Lower leg skin (tissue), 4 donors: ENCODE data around the gene STXBP6. TPM values are rescaled to one million over a fixed set of nuclear protein-coding genes. Genes with fewer than 3 reads are reported as not detected.

Source experiments
- DNase-seq, 2 donors: peaks; one replicate each; pipeline ENCODE4 v3.0.0-alpha.2; 2019; ENCODE audit warnings: low spot score in 2 of 2
- H3K4me3 ChIP-seq: fragments of 200-600 bp; sonication (generic); 2 replicates; pipeline ENCODE4 v1.5.1; 2017; ENCODE audit warnings: mild to moderate bottlenecking, low read depth; ENCODE audit not compliant: poor library complexity, severe bottlenecking
- CTCF ChIP-seq, 3 donors: fragments of 450-650 bp; IDR thresholded peaks; one replicate each; pipeline ENCODE4 v1.5.1; 2016; ENCODE audit warnings: antibody characterized with exemption in 3 of 3, mild to moderate bottlenecking in 3 of 3, moderate library complexity in 2 of 3
- POLR2A ChIP-seq, 2 donors: fragments of 450-650 bp; IDR thresholded peaks; one replicate each; pipeline ENCODE4 v1.6.1; 2016 to 2017; ENCODE audit warnings: antibody characterized with exemption in 2 of 2, mild to moderate bottlenecking in 1 of 2, moderate library complexity in 1 of 2
- WGBS, 2 donors: methylation state at CpG; one replicate each; pipeline ENCODE4 v1.1.5; 2018; 5-methylcytosine and 5-hydroxymethylcytosine counted together
- intact Hi-C: fragments of 100-400 bp; cut with DNase I; formaldehyde crosslinking; loops from one replicate; pipeline ENCODE4 v1.15.0; 2023; ENCODE audit warnings: low total_unique reads
- total RNA-seq, 4 donors: library from RNA; depleted of rRNA; stranded (reverse); fragments of >200 nt; gene quantifications; one replicate each; pipeline ENCODE4 v1.1.0, GENCODE V29; 2016

STXBP6 gene
- total RNA-seq, 4 donors from 2014 or later = 24.6 to 49.3 (median 36.9) TPM

DNA sequence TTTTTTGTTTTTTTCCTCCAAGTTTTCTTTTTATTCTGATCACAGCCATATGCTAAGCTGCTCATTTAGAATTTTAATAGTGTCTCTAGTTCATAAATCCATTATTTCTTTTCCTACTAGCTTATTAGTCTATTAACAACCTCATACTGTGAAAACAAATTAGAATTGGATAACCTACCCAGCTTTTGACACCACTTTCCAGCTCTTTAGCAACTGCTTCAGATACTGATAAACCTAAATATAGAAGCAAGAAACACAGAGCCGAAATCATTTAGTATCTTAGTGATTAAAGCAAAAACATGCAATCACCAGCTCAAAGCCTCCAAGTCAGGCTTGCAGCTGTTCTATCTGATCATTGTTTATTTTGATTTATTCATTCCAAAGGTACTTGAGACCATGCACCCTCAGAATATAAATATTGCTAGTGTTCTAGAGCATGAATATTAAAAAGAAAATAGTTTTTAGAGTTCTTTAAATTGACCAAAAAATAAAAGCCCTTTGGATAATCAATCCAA is 121.5 kb downstream of the STXBP6 start:
- no peak for DNase-seq
- 45 to 54% methylated on average over 1 of the region's 1 CpG for WGBS, 2 donors
- TF ChIP-seq CTCF (IDR thresholded peaks at IDR 0.05) (no peak), POLR2A (IDR thresholded peaks at IDR 0.05) (no peak)
- no peak overlapping the region for H3K4me3 ChIP-seq
- intact Hi-C loops = no loop called here

DNA sequence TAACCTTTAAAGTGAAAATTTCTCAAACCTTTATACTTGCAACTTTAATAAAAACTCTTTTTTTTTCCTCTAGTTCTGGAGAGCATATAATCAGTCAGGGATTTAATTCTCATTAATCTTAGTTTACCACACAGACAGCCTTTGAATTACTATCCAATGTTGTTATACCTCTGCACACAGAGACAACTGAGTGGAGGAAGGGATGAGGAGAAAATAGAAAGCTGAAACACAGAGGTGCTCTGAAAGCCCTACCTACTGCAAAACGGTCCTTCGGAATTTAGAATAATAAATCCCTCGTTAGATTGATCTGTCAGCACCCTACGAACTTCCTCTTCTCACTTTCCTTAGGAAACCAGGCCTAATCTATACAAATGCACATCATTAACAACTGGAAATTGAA is 122.1 kb downstream of the STXBP6 start:
- intact Hi-C loops = no loop called here
- TF ChIP-seq POLR2A (IDR thresholded peaks at IDR 0.05) (no peak), CTCF (IDR thresholded peaks at IDR 0.05) (no peak)
- 51 to 70% methylated on average over 4 of the region's 4 CpGs for WGBS, 2 donors
- no peak for DNase-seq
- no peak overlapping the region for H3K4me3 ChIP-seq

DNA sequence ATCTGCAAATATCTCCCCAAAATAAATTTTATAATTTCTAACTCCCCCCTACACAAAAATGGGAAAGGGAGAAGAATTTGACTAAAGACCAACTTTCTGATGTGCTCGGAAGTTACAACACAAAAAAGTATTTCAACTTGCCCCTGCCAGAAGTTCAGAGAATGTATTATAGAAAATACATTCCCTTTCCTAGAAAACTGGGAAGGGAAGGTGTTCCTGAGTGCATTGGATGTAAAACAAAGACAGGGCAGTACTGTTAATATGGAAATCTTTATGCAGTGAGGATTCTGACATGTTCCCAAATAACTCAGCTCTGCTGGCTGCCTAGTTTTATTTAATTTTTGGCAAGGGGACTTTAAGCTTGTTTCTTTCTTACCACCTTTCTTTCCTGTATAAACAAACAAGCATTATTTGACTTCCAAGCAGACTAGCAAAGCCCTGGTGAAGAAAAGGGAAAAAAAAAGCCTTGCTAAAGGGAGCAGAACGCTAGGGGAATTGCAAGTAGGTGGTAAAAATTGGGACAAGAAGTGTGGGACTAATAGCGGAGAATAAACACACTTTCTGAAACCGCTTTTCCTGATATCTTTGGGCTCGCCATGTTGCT is 124.1 kb downstream of the STXBP6 start:
- 91 to 93% methylated on average over 5 of the region's 5 CpGs for WGBS, 2 donors
- intact Hi-C loops = no loop called here
- H3K4me3 ChIP-seq = no peak overlapping the region
- TF ChIP-seq CTCF (IDR thresholded peaks at IDR 0.05) (no peak), POLR2A (IDR thresholded peaks at IDR 0.05) (no peak)
- DNase-seq = no peak

GRCh38 chr14:24924544-24924943 is 125.4 kb downstream of the STXBP6 start:
- 82 to 90% methylated on average over 3 of the region's 3 CpGs for WGBS, 2 donors
- no peak overlapping the region for H3K4me3 ChIP-seq
- TF ChIP-seq CTCF (IDR thresholded peaks at IDR 0.05) (no peak), POLR2A (IDR thresholded peaks at IDR 0.05) (no peak)
- intact Hi-C loops = no loop called here
- DNase-seq = no peak

GRCh38 chr14:24921903-24922302 is 128.0 kb downstream of the STXBP6 start:
- TF ChIP-seq CTCF (IDR thresholded peaks at IDR 0.05) = no peak
- TF ChIP-seq POLR2A (IDR thresholded peaks at IDR 0.05) = no peak
- DNase-seq = no peak
- no peak overlapping the region for H3K4me3 ChIP-seq
- intact Hi-C loops = no loop called here
- WGBS, 2 donors = 35 to 91% methylated on average over 1 of the region's 1 CpG
